ENCODE measurements around the gene MSH5.
"Not testable (repeated sequence)": the region's sequence is repeated elsewhere in the genome, so short reads cannot be mapped to it uniquely, and the experiment has no call there.

MSH5 gene

GRCh38 chr6:31808599-31808998 is 68.8 kb downstream of the MSH5 start:
- not testable (repeated sequence) for DNase-seq

- DNase-seq: no peak
Observed at GRCh38 chr6:31811645-31812044, 71.8 kb downstream of the MSH5 start.

Data from activated CD4-positive, alpha-beta T cell treated with anti-CD3 and anti-CD28 coated beads for 48 hours (primary cell).